Measurements from ENCODE around the gene SPATA1. TPM values are rescaled to one million over a fixed set of nuclear protein-coding genes. Genes with fewer than 3 reads are reported as not detected.

SPATA1 gene
- total RNA-seq, 4 donors from 2014 or later, result 0.13 TPM; not detected in 3

DNA sequence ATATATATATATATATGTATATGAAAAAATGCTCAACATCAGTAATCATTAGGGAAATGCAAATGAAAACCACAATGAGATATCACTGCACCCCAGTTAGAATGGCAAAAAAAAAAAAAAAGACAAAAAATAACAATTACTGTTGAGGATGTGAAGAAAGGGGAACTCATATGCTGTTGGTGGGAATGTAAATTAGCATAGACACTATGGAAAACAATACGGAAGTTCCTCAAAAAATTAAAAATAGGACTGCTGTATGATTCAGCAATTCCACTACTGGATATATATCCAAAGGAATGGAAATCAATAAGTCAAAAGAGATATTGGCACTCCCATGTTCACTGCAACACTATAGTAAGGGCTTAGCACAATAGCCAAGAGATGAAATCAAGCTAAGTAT, 109.6 kb downstream of the SPATA1 start:
- intact Hi-C loops (cut with DNase I; ENCODE audit: low total_unique reads), result no loop called here
- no peak for DNase-seq (ENCODE audit: low spot score in 2 of 2)
- H3K4me3 ChIP-seq (ENCODE audit: low read depth, poor library complexity, severe bottlenecking), result no peak overlapping the region
- WGBS, 2 donors, result 85% methylated on average over 1 of the region's 1 CpG
- no peak for TF ChIP-seq POLR2A (IDR thresholded peaks at IDR 0.05)

Other genes with a start within 250 kb of the SPATA1 start
- gene SAMD13, start 204.7 kb upstream of the SPATA1 start, total RNA-seq, result 1 to 10 TPM in 1 of 4 donors, under 1 TPM in 1, not detected in 2; 0.88 to 1.1 TPM
- gene DNASE2B, start 107.9 kb upstream of the SPATA1 start, total RNA-seq, result 1 to 10 TPM in 1 of 4 donors, under 1 TPM in 1, not detected in 2; 0.29 to 3.2 TPM
- 10 to 100 TPM; 30.8 to 46.0 (median 37.6) TPM for gene RPF1, start 27.1 kb upstream of the SPATA1 start, total RNA-seq
- gene GNG5, start 195 bp downstream of the SPATA1 start, total RNA-seq, result 10 to 100 TPM; 37.7 to 78.9 (median 58.6) TPM
- gene CTBS, start 68.1 kb downstream of the SPATA1 start, total RNA-seq, result 10 to 100 TPM; 15.1 to 16.9 (median 15.5) TPM
- gene SSX2IP, start 184.1 kb downstream of the SPATA1 start, total RNA-seq, result 1 to 10 TPM; 6.7 to 9.3 (median 8.8) TPM

All from lower leg skin (tissue), 4 donors.